Measurements from ENCODE around the gene USP3. TPM values are rescaled to one million over a fixed set of nuclear protein-coding genes. Genes with fewer than 3 reads are reported as not detected.

USP3 gene
- total RNA-seq (2016; rRNA removed; fragmentation: Illumina TruSeq; extraction: Trizol) (55.9 and 61.2 TPM in 2 replicates), polyA plus RNA-seq (2011; rRNA removed) (14.3 and 16.0 TPM in 2 replicates), polyA minus RNA-seq (2011; rRNA and poly(A)+ RNA removed; ENCODE audit: low replicate concordance) (30.9 and 34.8 TPM in 2 replicates), Bru-seq, nascent RNA (percentile 95 among the genes with signal in this experiment), BruChase-seq, experiment 1, labeled RNA remaining after a 6-hour chase (percentile 89 among the genes with signal in this experiment), BruChase-seq, experiment 2, labeled RNA remaining after a 2-hour chase (percentile 91 among the genes with signal in this experiment)
- 201 and 217 TPM in 2 replicates for total RNA-seq (2016; cell fraction: cytosol; rRNA removed; fragmentation: Illumina TruSeq; extraction: Trizol; ENCODE audit: low read depth)
- 52.9 and 64.6 TPM in 2 replicates for total RNA-seq (2016; cell fraction: insoluble cytoplasmic fraction; rRNA removed; fragmentation: Illumina TruSeq; extraction: Trizol)
- total RNA-seq (2016; cell fraction: membrane; rRNA removed; fragmentation: Illumina TruSeq; extraction: Trizol): 111 and 117 TPM in 2 replicates
- total RNA-seq (2016; cell fraction: nucleus; rRNA removed; fragmentation: Illumina TruSeq; extraction: Trizol): 87.7 and 94.7 TPM in 2 replicates
- 10.3 and 13.3 TPM in 2 replicates for polyA plus RNA-seq (2011; cell fraction: cytosol; rRNA removed)
- 39.8 and 44.5 TPM in 2 replicates for polyA plus RNA-seq (2011; cell fraction: nucleus; rRNA removed)
- polyA plus RNA-seq (2012): 36.2 and 40.8 TPM in 2 replicates
- 10.3 and 13.7 TPM in 2 replicates for polyA plus RNA-seq (2016; cell fraction: cytosol; fragmentation: Illumina TruSeq; extraction: Trizol; ENCODE audit: low read depth)
- polyA plus RNA-seq (2016; cell fraction: insoluble cytoplasmic fraction; fragmentation: Illumina TruSeq; extraction: Trizol; ENCODE audit: low read depth): 42.1 and 42.7 TPM in 2 replicates
- polyA plus RNA-seq (2016; cell fraction: membrane; fragmentation: Illumina TruSeq; extraction: Trizol; ENCODE audit: low read depth): 25.5 and 25.9 TPM in 2 replicates
- polyA plus RNA-seq (2016; cell fraction: nucleus; fragmentation: Illumina TruSeq; extraction: Trizol; ENCODE audit: insufficient read depth, low read depth): 86.8 and 90.5 TPM in 2 replicates
- 30.4 and 30.9 TPM in 2 replicates for polyA minus RNA-seq (2011; cell fraction: cytosol; rRNA and poly(A)+ RNA removed)
- polyA minus RNA-seq (2011; cell fraction: nucleus; rRNA and poly(A)+ RNA removed): 88.7 and 110 TPM in 2 replicates
- long read RNA-seq, experiment 1, transcript USP3-202 (15 exons, 2,333 nt): major isoform, 26 of 48 reads
- long read RNA-seq, experiment 1, partial matches to known transcripts: 6 of 48 reads
- long read RNA-seq, experiment 1, other reads (novel, unspliced or antisense): 14 of 48 reads
- long read RNA-seq, experiment 2, transcript USP3-202 (15 exons, 2,333 nt): major isoform, 28 of 77 reads
- long read RNA-seq, experiment 2, partial matches to known transcripts: 3 of 77 reads
- long read RNA-seq, experiment 2, other reads (novel, unspliced or antisense): 38 of 77 reads

- FAIRE-seq (no peak), DNase-seq (ENCODE audit: low spot score) (peak; percentile 86), ATAC-seq (peak; percentile 83)
- no TSS peak for BruUV-seq (replicated peaks)
- Histone ChIP-seq H3K36me3 (replicated peaks in 1 of 2; ENCODE audit: control insufficient read depth in 1 of 2, insufficient read depth in 2 of 2, low read length in 2 of 2) (no peaks in the 10 kb centered on the region), H3K4me2 (ENCODE audit: low read depth, low read length) (peak within 1 kb of the TSS; percentile 89), H2AFZ (ENCODE audit: low read length) (no peak within 1 kb of the TSS), H3K9ac (ENCODE audit: insufficient read depth, low read depth, low read length) (peak within 1 kb of the TSS; percentile 95), H3K27me3 (ENCODE audit: control insufficient read depth in 1 of 2, insufficient read depth in 2 of 2, low read length in 2 of 2) (no peaks in the 10 kb centered on the region; a peak in 1 of 5 replicates), H3K27ac (ENCODE audit: extremely low read length, insufficient read depth, low read length) (peak within 1 kb of the TSS; percentile 93), H3K4me3 (replicated peaks in 1 of 3; ENCODE audit: insufficient read depth in 1 of 3, low read depth in 2 of 3, low read length in 3 of 3) (peak within 1 kb of the TSS; percentile 86 to 91 (median 90)), H4K20me1 (ENCODE audit: insufficient read depth, low read length) (peaks cover 29% of the 10 kb centered on the region), H3K9me3 (ENCODE audit: low read length) (no peaks in the 10 kb centered on the region), H3K79me2 (ENCODE audit: insufficient read depth, low read length) (peaks cover 45% of the 10 kb centered on the region), H3K4me1 (ENCODE audit: insufficient read depth, low read length) (peaks cover 67% of the 10 kb centered on the region)
- 0% methylated on average over 5 of the region's 88 CpGs for WGBS (ENCODE audit: low lambda C conversion rate)
- POLR2A ChIA-PET: interaction anchor here (0.6 to 8.7 kb wide), 17 partner anchors 8 to 589 kb away, joined by 3 to 82 read pairs (median 5); partner anchors contain the start of gene CIAO2A
- CTCF ChIA-PET (ENCODE audit: low intra/inter-chr PET ratio, low total read pairs): no interaction called here
- intact Hi-C loops (cut with micrococcal nuclease; ENCODE audit: unreplicated experiment) (loop anchor here (1.0 kb wide), 1 partner anchor 30 kb away; no protein-coding TSS in a partner anchor), in situ Hi-C loops (cut with HindIII; ENCODE audit: extremely low pct_ligation_motif_present, low pct_unique_long_range_greater_than_20kb) (loop anchor here (5.0 kb wide), 1 partner anchor 37 kb away; no protein-coding TSS in a partner anchor)
- TF ChIP-seq FOXO4 (CRISPR knock-in tag; conservative IDR thresholded peaks at IDR 0.05) (no peak), ZNF776 (CRISPR knock-in tag; IDR thresholded peaks at IDR 0.05) (peak; percentile 92), NFYC (CRISPR knock-in tag; IDR thresholded peaks at IDR 0.05) (no peak), KLF13 (CRISPR knock-in tag; IDR thresholded peaks at IDR 0.05) (no peak), FUBP1 (CRISPR knock-in tag; IDR thresholded peaks at IDR 0.05; ENCODE audit: borderline replicate concordance) (no peak), RNF219 (CRISPR knock-in tag; IDR thresholded peaks at IDR 0.05) (no peak; the same call in 1 of the 2 replicates), DNMT3B (CRISPR knock-in tag; conservative IDR thresholded peaks at IDR 0.05) (0 out of 2 replicates have a peak, but pooled peaks have one; percentile 79), MTERF4 (CRISPR knock-in tag; IDR thresholded peaks at IDR 0.05) (peak; percentile 4), TP53 (CRISPR knock-in tag; conservative IDR thresholded peaks at IDR 0.05) (no peak), KDM2A (CRISPR knock-in tag; IDR thresholded peaks at IDR 0.05; ENCODE audit: borderline replicate concordance, low read depth) (peak; percentile 61; the same call in 1 of the 2 replicates)
These were observed at the start of gene USP3 for GRCh38 chr15:63504247-63504978. USP3 (plus strand) TSS chr15:63504593; CDS start chr15:63504740, 147 bp downstream.

Data from HepG2 (cell line).